ENCODE measurements around the gene TRA2B.
A peak's percentile ranks its signal among the peaks of the same experiment; 100 is the strongest.

The TRA2B gene

GRCh38 chr3:185937689-185938374 lies at the start of gene TRA2B:
TSS of gene TRA2B (minus strand) at chr3:185938014. CDS start at chr3:185937860, 154 bp downstream.
- peak; percentile 96 for DNase-seq (ENCODE audit: low spot score)
- peak; percentile 24 for TF ChIP-seq CTCF (IDR thresholded peaks at IDR 0.05; ENCODE audit: extremely low read depth, insufficient read depth, missing control alignments)
- in situ Hi-C loops (cut with MboI; ENCODE audit: low pct_unique_long_range_greater_than_20kb, low sequenced_read_pairs, unreplicated experiment) = no loop called here

- in situ Hi-C loops (cut with MboI; ENCODE audit: low pct_unique_long_range_greater_than_20kb, low sequenced_read_pairs, unreplicated experiment) = loop anchor here (10.0 kb wide), 2 partner anchors 269 to 559 kb away; partner anchors contain the start of gene CRYGS
- DNase-seq (ENCODE audit: low spot score) = no peak
- no peak for TF ChIP-seq CTCF (IDR thresholded peaks at IDR 0.05; ENCODE audit: extremely low read depth, insufficient read depth, missing control alignments)
Observed at GRCh38 chr3:185986198-185986777, 48.5 kb upstream of the TRA2B start.

GRCh38 chr3:185984203-185984602 lies 46.4 kb upstream of the TRA2B start:
- no peak for DNase-seq (ENCODE audit: low spot score)
- in situ Hi-C loops (cut with MboI; ENCODE audit: low pct_unique_long_range_greater_than_20kb, low sequenced_read_pairs, unreplicated experiment) = loop anchor here (10.0 kb wide), 2 partner anchors 271 to 561 kb away; partner anchors contain the start of gene CRYGS
- no peak for TF ChIP-seq CTCF (IDR thresholded peaks at IDR 0.05; ENCODE audit: extremely low read depth, insufficient read depth, missing control alignments)

- in situ Hi-C loops (cut with MboI; ENCODE audit: low pct_unique_long_range_greater_than_20kb, low sequenced_read_pairs, unreplicated experiment) = loop anchor here (10.0 kb wide), 2 partner anchors 271 to 561 kb away; partner anchors contain the start of gene CRYGS
- DNase-seq (ENCODE audit: low spot score) = peak; percentile 70
- peak; percentile 85 for TF ChIP-seq CTCF (IDR thresholded peaks at IDR 0.05; ENCODE audit: extremely low read depth, insufficient read depth, missing control alignments)
Observed at GRCh38 chr3:185983495-185984141, 45.8 kb upstream of the TRA2B start.

GRCh38 chr3:185982632-185983031 lies 44.8 kb upstream of the TRA2B start:
- no peak for TF ChIP-seq CTCF (IDR thresholded peaks at IDR 0.05; ENCODE audit: extremely low read depth, insufficient read depth, missing control alignments)
- no peak for DNase-seq (ENCODE audit: low spot score)
- in situ Hi-C loops (cut with MboI; ENCODE audit: low pct_unique_long_range_greater_than_20kb, low sequenced_read_pairs, unreplicated experiment) = loop anchor here (10.0 kb wide), 2 partner anchors 272 to 562 kb away; partner anchors contain the start of gene CRYGS

- in situ Hi-C loops (cut with MboI; ENCODE audit: low pct_unique_long_range_greater_than_20kb, low sequenced_read_pairs, unreplicated experiment) = loop anchor here (10.0 kb wide), 2 partner anchors 273 to 563 kb away; partner anchors contain the start of gene CRYGS
- no peak for TF ChIP-seq CTCF (IDR thresholded peaks at IDR 0.05; ENCODE audit: extremely low read depth, insufficient read depth, missing control alignments)
- no peak for DNase-seq (ENCODE audit: low spot score)
Observed at GRCh38 chr3:185981621-185982020, 43.8 kb upstream of the TRA2B start.
